Measurements from ENCODE around the gene ZNF362.

The ZNF362 gene

GRCh38 chr1:33268927-33269610, 12.8 kb downstream of the ZNF362 start:
- DNase-seq (ENCODE audit: low read depth) = no peak

DNA sequence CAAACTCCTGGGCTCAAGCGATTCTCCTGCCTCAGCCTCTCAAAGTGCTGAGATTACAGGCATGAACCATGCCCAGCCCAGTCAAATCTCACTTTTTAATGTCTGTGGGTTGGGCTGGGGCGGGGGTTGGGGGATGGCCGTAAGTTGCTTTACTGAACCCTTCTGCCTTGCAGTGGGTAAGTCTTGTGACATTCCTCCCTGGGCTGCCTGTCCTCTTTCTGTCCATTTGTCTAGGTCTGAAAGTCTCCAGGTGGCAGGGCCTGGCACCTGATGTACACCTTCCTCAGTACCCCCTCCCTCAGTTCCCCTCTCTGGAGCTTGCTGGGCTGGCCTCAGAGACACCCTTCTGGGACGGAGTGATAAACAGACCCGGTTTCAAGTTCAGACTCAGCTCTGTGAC, 13.3 kb downstream of the ZNF362 start:
- DNase-seq (ENCODE audit: low read depth) = no peak

- no peak for DNase-seq (ENCODE audit: low read depth)
These were observed 14.1 kb downstream of the ZNF362 start for GRCh38 chr1:33270379-33270778.

DNA sequence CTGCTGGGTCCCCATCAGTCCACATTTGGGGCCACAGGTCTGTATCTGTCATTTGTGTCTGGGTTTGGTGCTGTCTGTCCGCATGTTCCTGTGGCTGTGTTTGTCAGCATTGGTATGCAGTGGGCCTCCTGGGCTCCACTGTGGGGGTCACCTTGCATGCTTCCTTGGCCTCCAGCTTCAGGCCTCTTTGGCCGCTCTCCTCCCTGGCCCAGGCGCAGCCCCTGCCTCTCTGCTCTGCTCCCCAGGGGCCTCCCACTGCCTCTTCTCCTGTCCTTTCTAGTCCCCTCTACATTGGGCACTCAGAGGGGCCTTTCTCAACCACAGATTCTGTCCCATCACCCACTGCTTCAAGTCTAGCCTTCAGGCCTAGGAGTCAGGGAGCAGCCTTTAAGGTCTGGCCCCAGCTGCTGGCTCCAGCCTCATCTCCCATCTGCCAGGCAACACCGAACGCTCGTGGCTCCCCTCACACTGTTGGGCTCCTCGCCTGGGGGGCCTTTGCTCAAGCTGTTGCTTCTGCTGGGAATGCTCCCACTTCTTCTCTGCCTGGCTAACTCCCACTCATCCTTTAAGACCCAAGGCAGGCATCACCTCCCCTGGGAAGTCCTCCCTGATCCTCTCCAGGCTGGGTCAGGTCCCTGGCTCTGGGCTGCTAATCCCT, 14.6 kb downstream of the ZNF362 start:
- DNase-seq (ENCODE audit: low read depth) = no peak

GRCh38 chr1:33271666-33272505, 15.6 kb downstream of the ZNF362 start:
- DNase-seq (ENCODE audit: low read depth) = no peak

DNA sequence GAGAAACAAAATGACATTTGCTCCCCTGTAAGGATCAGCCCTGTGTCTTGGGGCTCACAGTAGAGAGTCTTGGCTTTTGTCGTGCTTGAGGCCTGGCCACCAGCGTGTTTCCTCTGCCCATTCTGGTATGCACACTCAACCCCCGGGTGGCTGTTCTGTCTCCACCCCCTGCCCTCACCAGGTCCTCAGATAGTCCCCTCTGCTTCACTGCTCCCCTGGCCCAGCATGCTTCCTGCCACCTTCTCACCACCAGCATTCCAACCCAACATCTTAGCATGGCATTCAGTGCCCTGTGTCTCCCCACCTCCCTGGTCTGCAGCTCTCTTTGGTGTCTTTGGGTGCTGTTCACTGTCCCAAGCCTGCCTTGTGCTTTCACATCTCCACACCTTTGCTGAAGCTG, 16.2 kb downstream of the ZNF362 start:
- no peak for DNase-seq (ENCODE audit: low read depth)

DNA sequence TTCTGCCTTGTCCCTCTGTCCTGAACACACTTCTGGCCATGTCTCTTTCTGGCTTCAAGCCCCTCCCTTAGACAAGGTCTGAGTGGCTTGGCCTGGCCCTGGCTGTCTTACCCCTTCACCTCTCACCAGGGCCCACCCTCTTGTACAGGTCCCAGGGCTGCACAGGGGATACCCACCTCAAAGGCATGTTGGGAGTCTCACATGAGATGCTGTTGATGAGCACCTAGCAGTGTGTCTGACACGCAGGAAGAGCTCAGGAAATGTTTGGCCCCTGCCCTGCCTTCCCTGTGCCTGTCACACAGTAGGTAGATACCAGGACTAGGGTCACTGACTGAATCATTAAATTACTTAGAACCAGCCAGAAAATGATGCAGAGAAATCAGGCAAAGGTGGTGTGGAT, 16.6 kb downstream of the ZNF362 start:
- no peak for DNase-seq (ENCODE audit: low read depth)

DNA sequence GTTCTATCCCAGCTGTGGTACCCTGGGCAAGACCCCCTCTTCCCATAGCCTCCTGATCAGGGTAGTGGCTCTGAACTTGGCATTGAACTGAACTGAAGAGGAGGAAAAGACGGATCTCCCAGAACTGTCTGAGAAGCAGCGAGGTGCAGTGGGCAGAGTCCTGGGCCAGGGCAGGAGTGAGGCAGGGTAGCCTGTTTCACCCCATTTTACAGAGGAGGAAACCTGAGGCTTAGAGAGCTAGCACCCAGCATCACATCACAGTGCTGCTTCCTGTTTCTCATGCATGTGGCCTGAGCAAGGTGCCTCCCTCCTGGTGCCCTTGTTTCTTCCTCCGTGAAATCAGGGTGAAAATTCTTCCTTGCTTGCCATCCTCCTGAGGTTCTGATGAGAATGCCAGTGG, 17.1 kb downstream of the ZNF362 start:
- no peak for DNase-seq (ENCODE audit: low read depth)

- DNase-seq (ENCODE audit: low read depth) = no peak
These were observed 17.7 kb downstream of the ZNF362 start for GRCh38 chr1:33273961-33274371.

DNA sequence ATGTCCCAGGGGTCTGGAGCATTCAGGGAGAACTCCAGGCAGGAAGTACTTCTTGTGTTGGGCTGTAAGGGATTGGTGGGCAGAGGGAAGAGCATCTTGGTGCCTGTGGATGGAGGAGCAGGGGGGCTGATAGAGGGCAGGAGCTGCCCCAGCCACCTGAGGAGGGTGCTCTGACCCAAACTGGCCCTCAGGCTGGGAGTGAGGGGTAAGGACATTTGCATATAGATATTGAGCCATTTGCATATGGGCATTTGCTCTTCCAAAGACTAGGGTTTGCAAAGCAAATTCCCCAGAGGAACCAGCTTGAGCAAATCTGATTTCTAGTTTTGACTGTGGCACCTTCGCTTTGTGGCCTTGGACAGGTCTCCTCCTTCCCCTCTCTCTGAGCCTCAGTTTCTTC, 18.2 kb downstream of the ZNF362 start:
- DNase-seq (ENCODE audit: low read depth) = no peak

- DNase-seq (ENCODE audit: low read depth) = no peak
These were observed 18.9 kb downstream of the ZNF362 start for GRCh38 chr1:33275195-33275594.

DNA sequence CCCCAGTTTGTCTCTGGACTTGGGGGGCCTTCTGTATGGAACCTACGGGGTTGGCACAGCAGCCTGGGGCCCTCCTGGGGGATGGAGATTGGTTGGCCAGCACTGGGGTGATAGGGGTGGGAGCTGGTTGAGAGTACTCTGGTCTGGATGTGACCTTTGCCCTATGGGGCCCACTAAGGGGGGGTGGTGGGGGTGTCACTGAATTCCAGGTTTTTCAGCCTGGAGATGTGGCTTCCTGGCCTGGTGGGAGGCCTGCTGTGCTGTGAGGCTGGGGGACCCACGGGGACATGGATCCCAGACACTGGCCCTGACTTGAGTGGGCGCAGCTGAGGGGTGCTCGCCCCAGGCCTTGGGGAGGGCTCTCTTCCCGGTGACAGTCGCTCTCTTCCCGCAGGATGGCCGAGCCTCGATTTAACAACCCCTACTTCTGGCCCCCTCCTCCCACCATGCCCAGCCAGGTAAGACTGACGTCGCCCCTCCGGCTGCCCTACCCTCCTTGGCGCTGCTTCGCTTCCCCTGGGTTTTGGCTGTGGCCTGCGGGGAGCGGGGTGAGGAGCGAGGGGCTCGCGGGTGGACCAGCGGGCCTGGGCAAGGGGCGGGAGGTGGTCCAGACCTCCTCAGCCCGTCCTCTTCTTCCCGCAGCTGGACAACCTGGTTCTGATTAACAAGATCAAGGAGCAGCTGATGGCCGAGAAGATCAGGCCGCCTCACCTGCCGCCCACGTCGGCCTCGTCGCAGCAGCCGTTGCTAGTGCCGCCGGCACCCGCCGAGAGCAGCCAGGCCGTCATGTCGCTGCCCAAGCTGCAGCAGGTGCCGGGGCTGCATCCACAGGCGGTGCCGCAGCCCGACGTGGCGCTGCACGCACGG, 19.6 kb downstream of the ZNF362 start:
- no peak for DNase-seq (ENCODE audit: low read depth)

DNA sequence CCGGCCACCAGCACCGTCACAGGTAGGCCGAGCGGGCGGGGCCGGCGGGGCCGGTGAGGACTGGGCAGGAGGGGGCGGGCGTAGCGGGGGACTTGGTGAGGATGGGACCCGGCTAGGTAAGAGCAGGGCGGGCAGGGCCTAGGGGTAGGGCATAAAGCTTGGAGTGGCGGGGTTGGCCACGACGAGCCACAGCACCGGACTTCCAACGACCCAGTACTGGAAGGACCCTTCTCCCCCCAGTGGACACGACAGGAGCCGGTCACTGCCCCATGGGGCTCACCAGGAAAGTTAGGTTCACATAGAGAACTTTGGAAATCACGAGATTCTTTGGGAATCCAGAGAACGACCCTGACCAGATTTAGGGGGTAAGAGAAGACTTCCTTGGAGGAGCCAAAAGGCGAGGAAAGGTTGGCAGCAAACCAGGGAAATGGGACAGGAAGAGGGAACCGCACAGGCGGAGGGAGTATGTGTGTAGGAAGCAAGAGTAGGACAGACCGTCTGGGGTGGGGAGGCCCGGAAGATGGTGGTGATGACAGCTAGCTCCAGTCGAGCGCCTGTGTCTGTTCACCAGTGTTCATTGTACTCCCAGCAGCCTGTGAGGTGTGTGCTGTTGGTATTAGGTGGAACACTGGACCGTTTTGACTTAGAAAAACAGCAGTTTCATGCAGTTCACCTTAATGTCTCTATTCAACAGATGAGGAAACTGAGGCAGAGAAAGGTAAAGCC, 20.4 kb downstream of the ZNF362 start:
- no peak for DNase-seq (ENCODE audit: low read depth)

DNA sequence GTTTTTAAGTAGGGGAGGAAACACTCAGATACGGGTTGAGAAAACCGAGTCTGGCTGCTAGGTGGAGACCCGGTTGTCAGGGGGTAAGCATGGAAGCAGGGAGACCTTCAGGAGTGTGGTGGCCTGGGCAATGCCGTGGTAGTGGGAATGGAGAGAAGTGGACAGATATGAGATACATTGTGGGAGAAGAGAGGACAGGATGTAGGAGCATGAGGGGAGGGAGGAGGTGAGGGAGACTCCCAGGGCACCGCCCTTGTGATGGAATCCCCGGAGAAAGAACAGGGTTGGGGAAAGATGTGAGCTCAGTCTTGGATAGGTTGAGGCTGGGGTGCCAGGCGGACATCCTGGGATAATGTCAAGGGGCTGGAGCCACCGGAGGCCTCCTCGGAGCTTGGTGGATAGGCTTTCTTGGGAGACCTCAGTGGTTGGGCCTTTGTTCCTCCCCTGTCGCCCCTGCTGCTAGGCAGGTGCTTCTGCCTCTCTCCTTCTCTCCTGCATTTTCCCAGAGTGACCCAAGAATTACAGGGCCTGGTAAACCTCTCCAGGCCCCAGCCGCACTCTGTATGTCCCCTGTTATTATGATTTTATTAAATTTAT, 21.3 kb downstream of the ZNF362 start:
- no peak for DNase-seq (ENCODE audit: low read depth)

DNA sequence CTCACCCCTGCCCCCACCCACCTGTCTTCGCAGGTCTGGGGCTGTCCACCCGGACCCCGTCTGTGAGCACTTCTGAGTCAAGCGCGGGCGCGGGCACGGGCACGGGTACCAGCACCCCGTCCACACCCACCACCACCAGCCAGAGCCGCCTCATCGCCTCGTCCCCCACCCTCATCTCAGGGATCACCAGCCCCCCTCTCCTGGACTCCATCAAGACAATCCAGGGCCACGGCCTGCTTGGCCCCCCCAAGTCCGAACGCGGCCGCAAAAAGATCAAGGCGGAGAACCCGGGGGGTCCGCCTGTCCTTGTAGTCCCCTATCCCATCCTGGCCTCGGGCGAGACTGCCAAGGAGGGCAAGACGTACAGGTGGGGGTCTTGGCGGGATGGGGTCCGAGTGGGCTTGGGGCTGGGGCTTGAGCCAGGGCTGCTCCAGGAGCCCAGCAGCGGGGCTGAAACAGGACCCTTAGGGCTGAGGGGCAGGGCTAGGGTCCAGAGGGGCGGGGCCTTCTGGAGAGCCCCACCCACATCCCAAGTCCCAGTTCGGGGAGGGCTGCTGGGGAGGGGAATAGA, 23.9 kb downstream of the ZNF362 start:
- no peak for DNase-seq (ENCODE audit: low read depth)

- DNase-seq (ENCODE audit: low read depth) = no peak
These were observed 25.4 kb downstream of the ZNF362 start for GRCh38 chr1:33281554-33282303.

DNA sequence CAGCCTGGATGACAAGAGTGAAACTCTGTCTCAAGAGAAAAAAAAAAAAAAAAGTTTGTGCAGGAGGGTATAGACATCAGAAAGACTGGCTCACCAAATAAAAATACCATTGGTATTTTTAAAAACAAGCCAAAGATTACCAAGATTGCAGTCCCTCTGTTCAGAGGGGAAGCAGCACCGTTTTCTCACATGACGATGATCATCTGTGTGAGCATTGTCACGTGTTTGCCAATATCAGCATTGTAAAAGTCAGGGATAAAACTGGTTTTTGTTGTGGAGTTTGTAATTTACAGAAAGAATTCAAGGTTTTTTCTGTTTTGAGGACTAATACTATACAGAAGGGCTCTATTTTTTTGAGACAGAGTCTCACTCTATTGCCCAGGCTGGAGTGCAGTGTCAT, 26.5 kb downstream of the ZNF362 start:
- DNase-seq (ENCODE audit: low read depth) = no peak

GRCh38 chr1:33284049-33284448, 27.8 kb downstream of the ZNF362 start:
- DNase-seq (ENCODE audit: low read depth) = no peak

DNA sequence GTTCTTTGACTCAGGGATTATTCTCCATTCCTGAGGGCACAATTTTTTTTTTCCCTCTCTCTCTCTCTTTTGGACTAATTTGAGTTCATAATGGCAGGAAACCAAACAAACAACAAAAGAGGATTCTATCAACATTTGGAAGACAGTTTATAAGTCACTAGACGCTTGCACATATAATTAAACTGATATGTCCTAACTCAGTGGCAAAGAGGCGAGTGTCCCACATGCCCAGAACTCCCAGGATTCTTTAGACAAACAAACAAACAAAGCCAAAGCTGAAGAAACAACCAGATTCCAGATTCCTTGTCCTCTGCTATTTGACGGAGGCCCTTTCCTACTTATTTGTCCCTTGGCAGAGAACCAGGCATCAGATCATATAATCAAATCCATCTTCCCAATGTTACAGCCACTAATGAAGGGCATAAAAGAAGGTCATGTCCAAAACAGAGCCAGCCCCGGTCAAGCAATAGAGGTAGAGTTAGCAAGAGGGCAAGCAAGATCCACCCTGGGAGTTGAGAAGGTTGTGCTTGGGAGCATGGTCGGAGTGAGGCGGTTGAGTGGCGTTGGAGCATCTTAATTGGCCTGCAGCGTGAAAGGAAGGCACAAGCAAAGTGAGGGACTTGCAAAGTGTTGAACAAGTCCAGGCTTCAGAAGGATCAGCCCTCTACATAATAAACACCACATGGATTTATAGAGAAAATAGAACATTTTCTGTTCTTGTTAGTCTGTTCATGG, 30.3 kb downstream of the ZNF362 start:
- no peak for DNase-seq (ENCODE audit: low read depth)

Data from T-helper 22 cell (primary cell).